NCI-H1092 (cell line): ENCODE data around the gene MEST.
"Not testable (repeated sequence)": the region's sequence is repeated elsewhere in the genome, so short reads cannot be mapped to it uniquely, and the experiment has no call there.

ENCODE experiments used
- DNase-seq: peaks from one replicate; lab custom pipeline; 2025; lab: John Stamatoyannopoulos, UW

The MEST gene

GRCh38 chr7:130491841-130492522 lies at the start of gene MEST:
MEST (plus strand) TSS chr7:130492085; CDS start chr7:130492314, 229 bp downstream.
- DNase-seq, result no peak

GRCh38 chr7:130442601-130443000 lies 49.3 kb upstream of the MEST start:
- DNase-seq, result no peak

- DNase-seq, result no peak
Observed at GRCh38 chr7:130444234-130444633, 47.7 kb upstream of the MEST start.

DNA sequence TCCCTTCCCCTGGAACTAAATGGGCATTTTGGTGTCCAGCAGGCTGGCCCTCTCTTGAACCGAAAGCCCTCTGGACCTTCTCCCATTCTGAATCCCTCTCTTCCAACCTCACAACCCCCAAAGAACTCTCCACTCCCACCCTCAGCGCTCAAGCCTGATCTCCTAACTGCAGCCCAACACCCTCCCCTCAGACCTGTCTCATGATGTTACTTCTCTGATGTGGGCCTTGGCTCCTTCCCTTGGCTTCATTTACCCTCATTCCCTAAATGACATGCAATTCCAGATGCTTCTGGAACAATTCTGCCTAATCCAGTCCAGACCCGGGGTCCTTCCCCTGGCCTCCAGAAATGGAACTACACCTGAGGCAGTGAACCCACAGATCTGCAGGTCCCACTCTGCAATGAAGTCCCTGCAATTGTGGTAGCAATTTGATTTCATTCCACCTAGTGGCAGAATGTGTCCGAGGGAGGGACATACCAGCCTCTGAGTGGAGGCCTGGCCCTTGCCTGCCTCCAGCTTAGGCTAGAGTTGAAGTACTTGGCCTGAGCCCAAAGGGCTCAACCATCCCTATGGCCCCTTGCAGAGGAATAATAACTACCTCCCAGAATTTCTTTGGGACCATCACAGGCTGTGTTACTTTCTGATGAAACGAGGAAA lies 47.0 kb upstream of the MEST start:
- no peak for DNase-seq

DNA sequence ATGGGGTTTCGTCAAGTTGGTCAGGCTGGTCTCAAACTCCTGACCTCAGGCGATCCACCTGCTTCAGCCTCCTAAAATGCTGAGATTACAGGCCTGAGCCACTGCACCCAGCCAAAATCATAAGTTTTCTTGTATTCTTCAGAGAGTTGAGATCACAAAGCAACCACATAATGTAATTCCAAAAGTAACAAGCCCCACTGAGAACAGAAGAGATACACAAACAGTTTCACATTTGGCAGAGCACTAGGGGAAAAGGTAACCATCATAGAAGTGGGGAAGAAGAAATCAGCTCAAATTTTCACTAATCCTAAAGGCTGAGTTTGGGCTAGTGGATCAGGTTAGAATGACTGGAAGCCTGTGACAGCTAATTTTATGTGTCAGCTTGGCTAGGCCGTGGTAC lies 45.6 kb upstream of the MEST start:
- no peak for DNase-seq

DNA sequence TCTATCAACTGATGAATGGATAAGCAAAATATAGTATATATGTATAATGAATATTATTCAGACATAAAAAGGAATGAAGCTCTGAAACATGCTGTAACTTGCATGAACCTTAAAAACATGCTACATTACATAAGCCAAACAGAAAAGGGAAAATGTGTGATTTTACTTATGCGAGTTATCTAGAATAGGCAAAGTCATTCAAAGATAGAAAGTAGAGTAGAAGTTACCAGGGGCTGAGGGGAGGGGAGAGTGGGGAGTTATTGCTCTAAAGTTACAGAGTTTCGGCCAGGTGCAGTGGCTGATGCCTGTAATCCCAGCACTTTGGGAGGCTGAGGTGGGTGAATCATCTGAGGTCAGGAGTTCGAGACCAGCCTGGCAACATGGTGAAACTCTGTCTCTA lies 40.5 kb upstream of the MEST start:
- DNase-seq, result not testable (repeated sequence)

DNA sequence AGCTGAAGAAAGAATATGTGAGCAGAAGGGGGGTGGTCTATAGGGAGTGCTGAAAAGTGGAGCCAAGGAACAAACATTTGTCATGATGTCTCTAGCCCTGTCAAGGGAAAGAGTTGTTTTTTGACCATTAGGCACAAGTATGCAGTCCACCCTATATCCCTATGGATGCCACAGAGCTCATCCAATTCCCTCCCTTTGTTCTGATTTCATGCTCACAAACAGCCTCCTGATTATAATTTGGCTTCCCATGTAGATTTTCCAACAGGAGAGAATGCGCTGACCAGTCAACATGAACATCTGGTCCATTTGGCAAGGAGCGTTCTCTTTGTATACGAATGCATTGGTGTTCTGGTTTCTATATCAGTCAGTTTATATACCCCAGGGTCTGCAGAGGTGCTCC lies 38.9 kb upstream of the MEST start:
- no peak for DNase-seq

- DNase-seq, result no peak
Observed at GRCh38 chr7:130454959-130455358, 36.9 kb upstream of the MEST start.

DNA sequence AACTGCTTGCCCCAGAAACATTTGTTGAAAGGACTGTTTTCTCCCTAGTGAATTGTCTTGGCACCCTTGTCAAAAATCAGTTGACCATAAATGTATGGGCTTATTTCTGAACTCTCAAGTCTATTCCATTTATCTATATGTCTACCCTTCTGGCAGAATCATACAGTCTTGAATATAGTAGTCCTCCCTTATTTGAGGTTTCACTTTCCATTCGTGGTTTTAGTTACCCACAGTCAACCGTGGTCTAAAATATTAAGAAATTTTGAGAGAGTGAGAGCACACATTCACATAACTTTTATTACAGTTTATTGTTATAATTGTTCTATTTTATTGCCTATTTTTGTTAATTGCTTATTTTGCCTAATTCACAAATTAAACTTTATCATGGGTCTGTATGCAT lies 33.6 kb upstream of the MEST start:
- no peak for DNase-seq

DNA sequence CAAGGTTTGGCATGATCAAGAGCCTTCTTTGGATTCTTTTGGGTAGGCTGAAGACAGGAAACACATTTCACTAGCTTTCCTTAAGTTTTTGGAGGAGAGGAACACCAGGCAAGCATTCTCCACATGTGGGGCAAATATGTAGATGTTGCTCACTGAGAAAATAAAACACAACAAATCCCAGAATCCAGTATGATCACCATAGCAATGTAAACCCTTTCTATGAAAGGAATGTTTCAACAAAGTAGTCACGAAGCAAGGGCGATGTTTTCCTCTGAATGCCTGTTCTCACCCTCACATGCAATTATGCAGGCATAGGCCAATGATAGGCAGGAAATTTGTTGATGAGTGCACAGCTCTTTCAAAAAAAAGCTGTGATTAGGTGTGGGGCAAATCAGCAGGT lies 30.6 kb upstream of the MEST start:
- DNase-seq, result no peak

DNA sequence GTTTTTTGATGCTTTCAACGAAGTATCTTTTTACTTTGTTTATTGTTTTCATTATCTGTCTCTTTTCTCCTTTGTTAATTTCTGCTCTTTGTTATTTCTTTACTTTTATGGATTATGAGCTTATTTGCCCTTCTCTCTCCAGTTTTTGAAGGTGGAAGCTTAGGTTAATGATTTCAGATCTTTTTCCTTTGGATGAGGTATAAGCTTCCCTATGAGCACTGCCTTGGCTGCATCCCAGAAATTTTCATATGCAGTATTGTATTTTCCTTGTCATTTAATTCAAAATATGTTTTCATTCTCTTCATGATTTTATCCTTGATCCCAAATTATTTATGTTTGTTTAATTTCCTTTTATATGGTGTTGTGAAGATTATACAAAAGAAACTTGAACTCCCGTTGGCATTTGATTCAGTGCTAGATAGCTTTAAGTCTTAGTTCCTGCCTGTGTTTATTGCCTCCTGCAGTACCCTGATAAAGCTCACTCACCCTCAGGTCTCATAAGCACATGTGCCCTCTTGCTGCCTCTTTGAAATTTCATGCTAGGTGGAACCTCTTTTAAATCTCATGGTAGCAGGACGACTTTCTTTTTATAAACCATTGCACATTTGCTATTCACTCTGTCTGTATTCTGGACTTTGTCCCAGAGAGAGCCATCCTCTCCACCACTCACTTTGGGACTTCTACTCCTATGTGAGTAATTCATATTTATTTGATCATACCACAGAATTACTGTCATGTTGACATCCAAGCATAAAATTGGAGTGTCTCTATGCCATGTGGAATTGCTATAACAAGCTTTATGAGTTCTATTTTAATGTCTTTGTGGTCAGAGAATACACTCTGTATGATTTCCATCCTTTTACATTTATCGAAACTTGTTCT lies 28.1 kb upstream of the MEST start:
- no peak for DNase-seq

- no peak for DNase-seq
Observed at GRCh38 chr7:130468612-130469011, 23.3 kb upstream of the MEST start.

DNA sequence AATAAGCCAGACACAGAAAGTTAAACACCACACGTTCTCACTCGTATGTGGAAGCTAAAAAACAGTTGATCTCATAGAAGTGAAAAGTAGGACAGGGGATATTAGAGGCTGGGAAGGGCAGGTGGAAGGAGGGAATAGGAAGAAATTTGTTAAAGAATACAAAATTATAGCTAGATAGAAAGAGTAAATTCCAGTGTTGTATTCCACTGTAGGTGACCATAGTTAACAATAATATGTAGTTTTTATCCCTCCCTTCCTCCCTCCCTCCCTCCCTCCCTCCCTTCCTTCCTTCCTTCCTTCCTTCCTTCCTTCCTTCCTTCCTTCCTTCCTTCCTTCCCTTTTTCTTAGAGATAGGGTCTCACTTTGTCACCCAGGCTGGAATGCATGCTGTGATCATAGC lies 19.9 kb upstream of the MEST start:
- no peak for DNase-seq

DNA sequence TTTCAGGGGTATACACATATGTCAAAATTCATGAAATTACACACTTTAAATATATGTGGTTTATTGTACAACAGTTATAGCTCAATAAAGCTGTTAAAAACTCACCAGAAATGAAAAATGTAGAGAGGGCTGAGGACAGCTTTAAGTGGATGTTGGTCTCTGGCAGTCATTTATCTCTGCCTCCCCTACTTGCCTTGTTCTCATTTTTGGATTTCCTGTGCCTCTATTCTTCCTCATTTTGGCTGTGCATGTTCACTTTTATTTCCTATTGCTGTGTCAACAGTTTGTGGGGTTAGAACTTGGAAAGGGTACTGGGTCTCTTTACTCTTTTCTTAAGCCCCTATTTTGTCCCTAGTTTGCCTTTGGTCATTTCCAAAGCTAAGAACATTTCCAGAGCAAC lies 18.6 kb upstream of the MEST start:
- no peak for DNase-seq

DNA sequence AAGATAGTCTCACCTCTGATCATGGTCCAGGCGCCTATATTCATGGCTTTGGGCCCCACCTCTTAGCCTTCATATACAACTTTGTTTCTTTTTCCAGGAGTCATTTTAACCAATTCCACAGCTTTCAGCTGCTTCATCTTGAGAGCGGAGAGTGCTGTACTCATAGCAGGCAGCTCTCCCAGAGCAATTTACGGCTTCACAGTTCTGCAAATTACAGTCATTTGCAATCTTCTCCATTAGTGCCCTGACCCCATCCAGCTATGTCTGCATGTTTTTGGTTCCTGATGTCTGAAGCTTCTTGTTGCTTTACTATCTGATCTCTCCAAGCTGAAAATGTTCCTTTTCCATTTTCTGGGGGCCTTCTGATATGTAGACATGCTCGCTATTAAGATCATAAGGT lies 18.0 kb upstream of the MEST start:
- peak; percentile 36 for DNase-seq

- peak; percentile 75 for DNase-seq
Observed at GRCh38 chr7:130475776-130476175, 16.1 kb upstream of the MEST start.

- DNase-seq, result peak; percentile 52
Observed at GRCh38 chr7:130476297-130477150, 15.4 kb upstream of the MEST start.

- no peak for DNase-seq
Observed at GRCh38 chr7:130478991-130479390, 12.9 kb upstream of the MEST start.

DNA sequence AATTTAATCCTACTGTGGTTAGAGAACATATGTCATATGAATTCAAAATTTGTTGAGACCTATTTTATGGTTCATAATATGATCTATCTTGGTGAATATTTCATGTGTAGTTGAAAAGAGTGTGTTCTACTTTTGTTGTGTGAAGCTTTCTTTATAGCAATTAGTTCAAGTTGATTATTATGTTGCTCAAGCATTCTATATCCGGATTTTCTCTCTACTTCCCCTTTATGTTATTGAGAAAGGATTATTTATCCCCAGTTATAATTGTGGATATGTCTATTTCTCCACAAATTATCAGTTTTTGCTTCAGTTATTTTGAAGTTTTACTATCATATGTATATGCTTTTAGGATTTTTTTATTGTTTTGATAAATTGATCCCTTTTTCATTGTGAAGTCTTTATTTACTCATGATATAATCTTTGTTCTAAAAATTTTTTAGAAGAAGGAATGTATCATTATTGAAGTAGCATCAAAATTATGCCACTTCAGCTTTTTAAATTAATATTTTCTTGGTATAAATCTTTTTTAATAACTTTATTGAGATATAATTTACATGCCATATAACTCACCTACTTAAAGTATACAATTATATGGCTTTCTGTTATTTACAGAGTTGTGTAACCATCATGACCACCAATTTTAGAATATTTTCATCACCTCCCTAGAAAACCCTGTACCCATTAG lies 12.0 kb upstream of the MEST start:
- DNase-seq, result no peak

GRCh38 chr7:130481898-130482297 lies 10.0 kb upstream of the MEST start:
- no peak for DNase-seq

DNA sequence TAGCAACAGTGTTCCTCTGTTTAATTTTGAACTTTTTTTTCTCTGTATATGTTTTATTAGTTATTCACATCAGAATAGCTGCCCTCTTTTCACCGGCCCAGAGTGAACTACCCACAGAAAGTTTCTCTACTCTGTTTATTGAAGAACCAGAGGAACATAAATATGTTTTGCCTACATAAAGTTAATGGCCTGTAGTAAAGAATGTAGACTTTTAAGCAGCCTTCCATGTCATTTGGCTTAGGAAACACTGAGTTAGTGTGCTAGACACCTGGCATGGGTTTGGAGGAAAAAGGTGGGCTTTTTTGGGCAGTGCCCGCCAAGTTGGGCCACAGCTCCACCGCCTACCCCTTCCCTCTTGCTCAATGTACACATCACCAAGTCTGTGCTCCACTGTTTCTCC lies 8.9 kb upstream of the MEST start:
- DNase-seq, result no peak
